H1 (cell line): Measurements from ENCODE around the gene AKR1C8. TPM values are rescaled to one million over a fixed set of nuclear protein-coding genes. Genes with fewer than 3 reads are reported as not detected.

Experiments
- CTCF ChIA-PET: fragments of 300-600 bp; sonication (Branson Sonifier 250); formaldehyde crosslinking; loops from one replicate; lab custom pipeline; 2021; ENCODE audit not compliant: partially characterized antibody; lab: Charles Lee
- POLR2A ChIA-PET: fragments of 300-600 bp; sonication (Branson Sonifier 250); formaldehyde crosslinking; loops from one replicate; lab custom pipeline; 2021; ENCODE audit warnings: inconsistent platforms; ENCODE audit not compliant: partially characterized antibody; lab: Charles Lee
- DNase-seq, 2 experiments: peaks; one replicate each; pipeline versions ENCODE4 v3.0.0 to v3.0.0-alpha.2; 2010 to 2022; ENCODE audit warnings: low spot score in 2 of 2, low read depth in 1 of 2, mixed read lengths in 1 of 2
- FAIRE-seq: peaks from 2 replicates; lab custom pipeline; 2011; peaks lifted over from hg19 to GRCh38; lab: Jason Lieb, UNC
- H2AFZ ChIP-seq: 2 replicates; pipeline ENCODE4 v1.8.1; 2012; ENCODE audit warnings: low read length, inconsistent platforms
- H2AK5ac ChIP-seq: 2 replicates; pipeline ENCODE4 v1.6.1; 2013; ENCODE audit warnings: low read depth, low read length
- H2BK120ac ChIP-seq: replicated peaks from 2 replicates; pipeline ENCODE3; 2013; ENCODE audit warnings: low read depth, low read length, inconsistent platforms
- H2BK12ac ChIP-seq: 2 replicates; pipeline ENCODE4 v1.6.1; 2013; ENCODE audit warnings: low read depth, low read length
- H2BK15ac ChIP-seq: 2 replicates; pipeline ENCODE4 v1.6.1; 2013; ENCODE audit warnings: low read length
- H2BK20ac ChIP-seq: 2 replicates; pipeline ENCODE4 v1.6.1; 2013; ENCODE audit warnings: low read length
- H2BK5ac ChIP-seq: 2 replicates; pipeline ENCODE4 v1.6.1; 2013; ENCODE audit warnings: low read depth, low read length
- H3K14ac ChIP-seq: 2 replicates; pipeline ENCODE4 v1.6.1; 2013; ENCODE audit warnings: inconsistent platforms; ENCODE audit not compliant: insufficient read length
- H3K18ac ChIP-seq: 2 replicates; pipeline ENCODE4 v1.6.1; 2013; ENCODE audit warnings: low read length; ENCODE audit errors: extremely low read depth
- H3K23ac ChIP-seq: 2 replicates; pipeline ENCODE4 v1.6.1; 2013; ENCODE audit warnings: inconsistent platforms; ENCODE audit not compliant: insufficient read length
- H3K23me2 ChIP-seq: 2 replicates; pipeline ENCODE4 v1.6.1; 2013; ENCODE audit warnings: low read depth, low read length
- H3K27ac ChIP-seq: 2 replicates; pipeline ENCODE4 v1.6.1; 2011; ENCODE audit warnings: low read depth, low read length, inconsistent platforms
- H3K27me3 ChIP-seq, 4 experiments: replicated peaks in 1 of 4; 1 replicate in 1 of 4; 2 replicates in 3 of 4; pipeline versions ENCODE4 v1.6.1 to v1.8.1; 2011 to 2013; ENCODE audit warnings: low read length in 3 of 4, mild to moderate bottlenecking in 3 of 4, inconsistent platforms in 2 of 4, mixed read lengths in 2 of 4, moderate library complexity in 1 of 4; ENCODE audit not compliant: control insufficient read depth in 3 of 4, insufficient read depth in 3 of 4; ENCODE audit errors: extremely low read depth in 1 of 4
- H3K36me3 ChIP-seq, 4 experiments: 2 replicates each; pipeline versions ENCODE4 v1.6.1 to v1.8.1; 2011 to 2013; ENCODE audit warnings: mild to moderate bottlenecking in 4 of 4, low read length in 3 of 4, moderate library complexity in 2 of 4, control low read depth in 1 of 4, inconsistent platforms in 1 of 4; ENCODE audit not compliant: insufficient read depth in 4 of 4, control insufficient read depth in 2 of 4
- H3K4ac ChIP-seq: replicated peaks from 2 replicates; pipeline ENCODE3; 2013; ENCODE audit warnings: low read length, low read depth, mixed read lengths, inconsistent platforms; ENCODE audit not compliant: insufficient read length
- H3K4me1 ChIP-seq, 4 experiments: replicated peaks in 1 of 4; 1 replicate in 1 of 4; 2 replicates in 3 of 4; pipeline versions ENCODE4 v1.6.1 to v1.8.1; 2011 to 2013; ENCODE audit warnings: low read length in 3 of 4, inconsistent platforms in 2 of 4, mixed read lengths in 1 of 4; ENCODE audit not compliant: insufficient read depth in 4 of 4, control insufficient read depth in 3 of 4
- H3K4me2 ChIP-seq, 2 experiments: 2 replicates each; pipeline versions ENCODE4 v1.6.1 to v1.8.1; 2011 to 2013; ENCODE audit warnings: low read depth in 2 of 2, low read length in 2 of 2, control low read depth in 1 of 2, inconsistent platforms in 1 of 2, mild to moderate bottlenecking in 1 of 2; ENCODE audit not compliant: insufficient read depth in 1 of 2
- H3K4me3 ChIP-seq, 4 experiments: fragments of 200-600, 300-600 bp in 1 of 4; sonication (generic), shearing (Covaris generic), sonication (Bioruptor Twin) in 1 of 4; 2 replicates each; pipeline versions ENCODE4 v1.5.1 to v1.8.1; 2011 to 2016; ENCODE audit warnings: low read length in 4 of 4, low read depth in 3 of 4, control low read depth in 2 of 4, inconsistent platforms in 2 of 4, mild to moderate bottlenecking in 2 of 4, mixed read lengths in 1 of 4, moderate library complexity in 1 of 4; ENCODE audit not compliant: insufficient read depth in 2 of 4; ENCODE audit errors: extremely low read depth in 1 of 4
- H3K56ac ChIP-seq: replicated peaks from 2 replicates; pipeline ENCODE3; 2013; ENCODE audit warnings: low read depth, mild to moderate bottlenecking, mixed read lengths, low read length, inconsistent platforms; ENCODE audit not compliant: insufficient read length
- H3K79me1 ChIP-seq: 2 replicates; pipeline ENCODE4 v1.6.1; 2013; ENCODE audit warnings: low read depth, low read length, control low read depth
- H3K79me2 ChIP-seq, 2 experiments: 2 replicates each; pipeline versions ENCODE4 v1.6.1 to v1.8.1; 2012 to 2013; ENCODE audit warnings: low read length in 2 of 2, mild to moderate bottlenecking in 2 of 2, inconsistent platforms in 1 of 2; ENCODE audit not compliant: insufficient read depth in 2 of 2, control insufficient read depth in 1 of 2
- H3K9ac ChIP-seq, 4 experiments: replicated peaks in 1 of 4; 1 replicate in 1 of 4; 2 replicates in 3 of 4; pipeline versions ENCODE4 v1.6.1 to v1.8.1; 2011 to 2013; ENCODE audit warnings: low read depth in 3 of 4, low read length in 3 of 4, control low read depth in 2 of 4, mild to moderate bottlenecking in 2 of 4, moderate library complexity in 2 of 4, inconsistent platforms in 1 of 4; ENCODE audit errors: extremely low read depth in 1 of 4
- H3K9me3 ChIP-seq, 2 experiments: 2 replicates each; pipeline versions ENCODE4 v1.6.1 to v1.8.1; 2012 to 2013; ENCODE audit warnings: mild to moderate bottlenecking in 2 of 2, moderate library complexity in 2 of 2, control low read depth in 1 of 2, inconsistent platforms in 1 of 2, low read depth in 1 of 2, low read length in 1 of 2, mixed read lengths in 1 of 2; ENCODE audit not compliant: insufficient read depth in 2 of 2
- H4K20me1 ChIP-seq, 2 experiments: replicated peaks in 1 of 2; 2 replicates each; pipeline versions ENCODE3 to v1.8.1; 2011 to 2013; ENCODE audit warnings: inconsistent platforms in 2 of 2, low read length in 2 of 2, mild to moderate bottlenecking in 1 of 2; ENCODE audit not compliant: insufficient read depth in 2 of 2, control insufficient read depth in 1 of 2
- H4K5ac ChIP-seq: 2 replicates; pipeline ENCODE4 v1.6.1; 2013; ENCODE audit warnings: low read length, low read depth, mixed read lengths, inconsistent platforms; ENCODE audit not compliant: insufficient read length
- H4K8ac ChIP-seq: 2 replicates; pipeline ENCODE4 v1.8.0; 2013; ENCODE audit warnings: mild to moderate bottlenecking, moderate library complexity, low read length, inconsistent platforms; ENCODE audit not compliant: insufficient read depth; ENCODE audit errors: extremely low read depth
- H4K91ac ChIP-seq: replicated peaks from 2 replicates; pipeline ENCODE3; 2013; ENCODE audit warnings: low read length, mixed read lengths, inconsistent platforms; ENCODE audit not compliant: insufficient read length
- FOSL1 ChIP-seq: IDR thresholded peaks from 2 replicates; pipeline ENCODE4 v1.6.1; 2011; ENCODE audit warnings: mild to moderate bottlenecking, low read depth, low read length, moderate library complexity; ENCODE audit not compliant: insufficient read depth
- PHF8 ChIP-seq: fragments of 200-600 bp; sonication (generic); conservative IDR thresholded peaks from 2 replicates; pipeline ENCODE4 v1.7.1; 2012; ENCODE audit warnings: low read depth, mild to moderate bottlenecking, inconsistent platforms, low read length, moderate library complexity
- POLR2A ChIP-seq, 2 experiments: IDR thresholded peaks; 1 replicate in 1 of 2; 2 replicates in 1 of 2; pipeline ENCODE4 v1.6.1; 2011; ENCODE audit warnings: low read depth in 2 of 2, low read length in 2 of 2, mild to moderate bottlenecking in 2 of 2; ENCODE audit errors: control extremely low read depth in 1 of 2
- SP2 ChIP-seq: IDR thresholded peaks from 2 replicates; pipeline ENCODE4 v1.6.1; 2012; ENCODE audit warnings: mild to moderate bottlenecking, low read length, inconsistent platforms
- TEAD4 ChIP-seq: IDR thresholded peaks from 2 replicates; pipeline ENCODE4 v1.6.1; 2012; ENCODE audit warnings: low read depth, low read length, inconsistent platforms, mixed read lengths
- WGBS, 2 experiments: shearing (Covaris generic) in 1 of 2; methylation state at CpG; one replicate each; pipeline versions ENCODE4 v1.1.6 to v1.1.7; 2013 to 2015; ENCODE audit warnings: low lambda C conversion rate in 2 of 2, mixed read lengths in 2 of 2, inconsistent platforms in 1 of 2, low coverage in 1 of 2, missing lambda C conversion rate in 1 of 2; ENCODE audit not compliant: insufficient replicate concordance in 2 of 2, insufficient coverage in 1 of 2, insufficient read length in 1 of 2; ENCODE audit errors: extremely low coverage in 1 of 2, missing lambda C conversion rate in 1 of 2; 5-methylcytosine and 5-hydroxymethylcytosine counted together
- polyA plus RNA-seq, 7 experiments: library from polyadenylated mRNA; depleted of rRNA in 3 of 7; stranded (reverse) in 5 of 7; unstranded in 2 of 7; fragments of >200 nt in 5 of 7; fragments of 200-250 nt in 2 of 7; gene quantifications; 1 replicate in 5 of 7; 2 replicates in 1 of 7; 4 replicates in 1 of 7; pipeline versions ENCODE4 v1.2.1 to v1.2.3, GENCODE V29; 2011 to 2013; ENCODE audit warnings: missing spikeins in 2 of 7, mixed read lengths in 2 of 7
- total RNA-seq: library from RNA; stranded (reverse); fragmentation: NEBNext Ultra II Directional; extraction: Animal tissue kit (Norgen Biotek cat#: 25700); gene quantifications from 2 replicates; pipeline ENCODE4 v1.2.1, GENCODE V29; 2021

The AKR1C8 gene
- total and polyA plus RNA-seq, 2 of the 8 experiments (the other 6 are each of a cell fraction or from before 2014, with no cell fraction given) = not detected

- H4K8ac ChIP-seq = no peak overlapping the region
- no peak overlapping the region for H2BK20ac ChIP-seq
- no peaks in the 10 kb centered on the region for H3K4me1 ChIP-seq
- WGBS, 2 experiments = 79% methylated on average over 1 of the region's 1 CpG; no CpG with 5 or more reads in 1 of the 2 experiments
- no peaks in the 10 kb centered on the region for H3K27me3 ChIP-seq
- H2BK12ac ChIP-seq = no peak overlapping the region
- H3K14ac ChIP-seq = no peak overlapping the region
- H3K9ac ChIP-seq = no peak overlapping the region
- no peak overlapping the region for H3K18ac ChIP-seq
- no peak overlapping the region for H2AFZ ChIP-seq
- no peak for FAIRE-seq
- H3K79me2 ChIP-seq = no peaks in the 10 kb centered on the region
- no peak overlapping the region for H4K5ac ChIP-seq
- no peak overlapping the region for H3K23ac ChIP-seq
- no peaks in the 10 kb centered on the region for H3K79me1 ChIP-seq
- ChIA-PET POLR2A (no interaction called here), CTCF (no interaction called here)
- no peak overlapping the region for H3K4me2 ChIP-seq
- no peak overlapping the region for H2BK15ac ChIP-seq
- no peak overlapping the region for H2AK5ac ChIP-seq
- no peaks in the 10 kb centered on the region for H3K36me3 ChIP-seq
- no peak for DNase-seq
- H3K56ac ChIP-seq = no peak overlapping the region
- no peak overlapping the region for H2BK5ac ChIP-seq
- no peak overlapping the region for H3K4me3 ChIP-seq
- no peak overlapping the region for H3K4ac ChIP-seq
- H3K23me2 ChIP-seq = no peaks in the 10 kb centered on the region
- no peak overlapping the region for H2BK120ac ChIP-seq
- TF ChIP-seq PHF8 (no peak), FOSL1 (no peak), TEAD4 (no peak), POLR2A (IDR thresholded peaks at IDR 0.05; ENCODE audit: control extremely low read depth in 1 of 2, low read depth in 2 of 2, low read length in 2 of 2) (no peak), SP2 (no peak)
- H4K91ac ChIP-seq = no peak overlapping the region
- no peak overlapping the region for H3K27ac ChIP-seq
- peaks cover 7 to 9% of the 10 kb centered on the region in 2 experiments; a peak in 2 of 4 replicates for H3K9me3 ChIP-seq
- no peaks in the 10 kb centered on the region for H4K20me1 ChIP-seq
These were observed 48.4 kb downstream of the AKR1C8 start for GRCh38 chr10:5136468-5137087.
